HG02759 (cell line): ENCODE data around the gene NR2C1.

Experiments used
- ATAC-seq: cut with Tn5 transposase; IDR thresholded peaks from one replicate; pipeline ENCODE4 v1.9.1; 2021; ENCODE audit warnings: mild to moderate bottlenecking, moderate library complexity; ENCODE audit not compliant: unreplicated experiment

NR2C1 gene

GRCh38 chr12:95085612-95086011 is 12.2 kb upstream of the NR2C1 start:
- no peak for ATAC-seq

GRCh38 chr12:95083938-95084337 is 10.5 kb upstream of the NR2C1 start:
- no peak for ATAC-seq

DNA sequence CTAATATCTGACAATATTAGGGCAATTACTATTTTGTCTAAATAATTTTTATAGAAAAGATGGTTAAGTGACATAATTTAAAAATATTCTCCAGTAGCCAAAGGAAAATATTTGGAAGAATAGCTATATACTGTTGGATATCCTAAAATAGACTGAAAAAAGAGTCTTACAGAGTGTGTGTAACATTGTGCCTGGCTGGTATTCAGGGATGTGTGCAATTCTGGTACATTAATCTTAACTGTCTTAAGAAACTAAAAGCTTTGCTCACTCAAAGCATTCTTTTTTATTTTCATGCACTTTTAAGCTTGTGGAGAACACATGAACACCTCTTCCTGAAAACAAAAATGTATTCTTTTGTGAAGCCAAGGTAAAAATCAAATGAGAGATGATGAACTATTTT is 10.1 kb upstream of the NR2C1 start:
- no peak for ATAC-seq

- no peak for ATAC-seq
Measured at GRCh38 chr12:95077341-95077740, 3.9 kb upstream of the NR2C1 start.

- no peak for ATAC-seq
Measured at GRCh38 chr12:95074766-95075165, 1.3 kb upstream of the NR2C1 start.

- no peak for ATAC-seq
Measured at GRCh38 chr12:95073698-95074520, 491 bp upstream of the NR2C1 start.

DNA sequence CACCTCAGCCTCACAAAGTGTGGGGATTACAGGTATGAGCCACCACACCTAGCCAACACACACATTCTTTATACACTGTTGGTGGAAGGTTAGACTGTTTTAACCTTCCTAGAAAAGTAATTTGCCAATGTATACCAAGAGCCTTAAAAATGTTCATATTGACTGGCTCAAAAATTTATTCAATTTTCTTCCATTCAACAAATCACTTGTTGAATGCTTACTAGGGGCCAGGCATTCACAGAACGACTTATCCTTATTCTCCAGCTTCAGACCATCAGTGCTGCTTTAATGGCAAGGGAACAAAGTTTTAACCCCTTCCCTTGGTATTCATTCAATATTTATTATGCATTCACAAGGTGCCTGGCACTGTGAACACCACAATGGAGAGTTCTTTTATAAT is 3.0 kb downstream of the NR2C1 start:
- ATAC-seq, result no peak

GRCh38 chr12:95066091-95066855 is 7.1 kb downstream of the NR2C1 start:
- no peak for ATAC-seq

DNA sequence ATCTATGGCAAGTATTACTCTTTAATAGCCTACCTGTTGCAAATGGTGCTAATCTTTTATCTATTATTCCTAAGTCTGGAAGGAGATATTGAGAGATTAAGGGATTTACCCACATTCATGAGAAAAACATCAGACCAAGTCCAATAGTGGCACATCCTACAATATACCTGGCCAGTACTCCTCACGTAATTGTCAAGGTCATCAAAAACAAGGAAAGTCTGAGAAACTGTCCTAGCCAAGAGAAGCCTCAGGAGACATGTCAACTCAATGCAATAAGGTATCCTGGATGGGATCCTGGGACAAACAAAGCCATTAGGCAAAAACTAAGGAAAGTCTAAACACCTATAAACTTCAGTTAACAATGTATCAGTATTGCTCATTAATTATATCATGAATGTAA is 12.5 kb downstream of the NR2C1 start:
- no peak for ATAC-seq

- no peak for ATAC-seq
Measured at GRCh38 chr12:95059984-95060383, 13.4 kb downstream of the NR2C1 start.

GRCh38 chr12:95057424-95057823 is 16.0 kb downstream of the NR2C1 start:
- ATAC-seq, result no peak

DNA sequence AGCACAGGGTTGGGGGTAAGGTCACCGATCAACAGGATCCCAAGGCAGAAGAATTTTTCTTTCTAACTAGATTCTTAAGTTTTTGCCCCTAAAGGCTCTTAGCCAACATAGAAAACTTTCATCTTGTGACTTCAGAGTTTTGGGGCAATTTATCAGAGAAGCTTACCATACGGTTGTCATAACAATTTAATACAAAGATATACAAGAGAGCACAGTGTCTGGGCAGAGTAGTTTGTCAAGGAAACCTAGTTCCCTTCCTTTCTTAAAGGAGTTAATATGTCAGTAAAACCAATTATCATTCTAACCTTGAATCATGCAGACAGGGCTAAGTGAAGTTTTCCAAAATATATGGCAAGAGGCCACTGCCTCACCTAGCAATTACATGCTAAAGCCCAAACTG is 18.4 kb downstream of the NR2C1 start:
- no peak for ATAC-seq

- no peak for ATAC-seq
Measured at GRCh38 chr12:95054206-95054605, 19.2 kb downstream of the NR2C1 start.

DNA sequence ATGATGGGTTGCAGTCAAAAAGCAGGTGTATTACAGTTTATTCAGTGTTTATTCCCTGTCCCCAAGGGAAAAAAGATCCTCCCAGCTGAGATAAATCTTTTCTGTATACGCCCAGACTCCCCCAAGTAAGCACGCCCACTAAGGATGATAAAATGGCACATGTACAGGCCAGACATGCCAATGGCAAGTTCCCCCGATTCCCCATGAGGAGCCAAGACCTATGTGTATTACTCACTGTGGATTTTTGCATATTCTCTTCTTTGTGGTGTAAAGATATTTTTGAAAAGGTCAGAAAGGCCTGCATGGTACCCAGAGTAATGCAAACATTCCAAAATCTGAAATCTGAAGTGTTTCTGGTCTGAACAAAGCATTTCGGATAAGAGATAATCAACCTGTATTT is 22.2 kb downstream of the NR2C1 start:
- ATAC-seq, result no peak

GRCh38 chr12:95037906-95038305 is 35.5 kb downstream of the NR2C1 start:
- ATAC-seq, result no peak

GRCh38 chr12:95034750-95035149 is 38.7 kb downstream of the NR2C1 start:
- ATAC-seq, result no peak

GRCh38 chr12:95022477-95022876 is 50.9 kb downstream of the NR2C1 start:
- no peak for ATAC-seq

GRCh38 chr12:95017482-95017881 is 55.9 kb downstream of the NR2C1 start:
- no peak for ATAC-seq

DNA sequence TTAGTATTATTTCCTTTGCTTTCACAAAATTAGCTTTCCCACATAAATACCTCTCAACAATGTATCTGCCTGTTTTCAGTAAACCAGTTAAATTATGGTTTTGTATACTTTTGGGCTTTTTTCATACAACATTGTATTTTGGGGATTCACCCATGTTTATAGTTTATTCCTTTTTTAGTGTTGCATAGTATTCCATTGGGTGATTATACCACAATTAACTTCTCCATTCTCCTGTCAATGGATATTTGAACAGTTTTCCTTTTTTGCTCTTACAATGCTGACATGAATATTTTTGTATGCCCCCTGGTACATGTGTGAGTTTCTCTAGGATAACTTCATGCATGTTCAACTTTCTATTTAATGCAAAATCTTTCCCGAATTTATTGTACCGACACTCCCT is 57.3 kb downstream of the NR2C1 start:
- ATAC-seq, result no peak

DNA sequence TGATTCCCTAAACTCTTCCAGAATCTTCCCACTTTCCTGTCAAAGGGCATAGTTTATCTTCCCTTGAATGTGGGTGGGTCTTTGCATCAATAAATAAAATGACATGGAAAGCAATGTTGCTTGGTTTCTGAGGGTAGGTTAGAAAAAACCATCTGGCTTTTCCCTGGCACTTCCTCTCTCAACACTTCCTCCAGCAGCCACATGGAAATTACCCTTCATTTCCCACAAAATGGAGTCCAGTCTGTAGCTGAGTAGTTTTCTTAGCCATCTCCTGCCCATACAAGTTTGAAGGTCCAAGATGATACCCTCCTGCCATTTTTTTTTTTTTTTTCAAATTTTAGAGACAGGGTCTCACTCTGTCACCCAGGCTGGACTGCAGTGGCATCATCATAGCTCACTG is 58.9 kb downstream of the NR2C1 start:
- ATAC-seq, result no peak

GRCh38 chr12:95006206-95006605 is 67.2 kb downstream of the NR2C1 start:
- no peak for ATAC-seq

GRCh38 chr12:95004610-95005009 is 68.8 kb downstream of the NR2C1 start:
- no peak for ATAC-seq
